GM21528 (cell line): ENCODE results near the gene DISC1.
"Not testable (repeated sequence)": the region's sequence is repeated elsewhere in the genome, so short reads cannot be mapped to it uniquely, and the experiment has no call there.

ENCODE experiments used
- ATAC-seq: cut with Tn5 transposase; IDR thresholded peaks from one replicate; pipeline ENCODE4 v1.9.1; 2021; ENCODE audit warnings: mild to moderate bottlenecking, moderate library complexity; ENCODE audit not compliant: unreplicated experiment, low FRiP score

DISC1 gene

GRCh38 chr1:231605149-231606100 is 21.2 kb upstream of the DISC1 start:
- ATAC-seq = no peak

- no peak for ATAC-seq
Observed at GRCh38 chr1:231606712-231607111, 19.9 kb upstream of the DISC1 start.

- ATAC-seq = no peak
Observed at GRCh38 chr1:231610388-231610787, 16.2 kb upstream of the DISC1 start.

- ATAC-seq = no peak
Observed at GRCh38 chr1:231611111-231611510, 15.5 kb upstream of the DISC1 start.

GRCh38 chr1:231611851-231612250 is 14.7 kb upstream of the DISC1 start:
- ATAC-seq = no peak

- ATAC-seq = peak; percentile 100
Observed at GRCh38 chr1:231612393-231613089, 14.0 kb upstream of the DISC1 start.

- no peak for ATAC-seq
Observed at GRCh38 chr1:231613419-231614349, 12.9 kb upstream of the DISC1 start.

- no peak for ATAC-seq
Observed at GRCh38 chr1:231616667-231617066, 9.9 kb upstream of the DISC1 start.

GRCh38 chr1:231618609-231619256 is 7.9 kb upstream of the DISC1 start:
- no peak for ATAC-seq

- no peak for ATAC-seq
Observed at GRCh38 chr1:231619257-231619634, 7.3 kb upstream of the DISC1 start.

GRCh38 chr1:231625042-231625441 is 1.5 kb upstream of the DISC1 start:
- not testable (repeated sequence) for ATAC-seq

- no peak for ATAC-seq
Observed at GRCh38 chr1:231625975-231626534, 535 bp upstream of the DISC1 start.

- ATAC-seq = peak; percentile 66
Observed at GRCh38 chr1:231626951-231627614, 493 bp downstream of the DISC1 start.

GRCh38 chr1:231628207-231628876 is 1.8 kb downstream of the DISC1 start:
- ATAC-seq = no peak

GRCh38 chr1:231629132-231629531 is 2.5 kb downstream of the DISC1 start:
- no peak for ATAC-seq

GRCh38 chr1:231630558-231631205 is 4.1 kb downstream of the DISC1 start:
- ATAC-seq = no peak

GRCh38 chr1:231631717-231632116 is 5.1 kb downstream of the DISC1 start:
- ATAC-seq = no peak

- ATAC-seq = no peak
Observed at GRCh38 chr1:231632119-231632518, 5.5 kb downstream of the DISC1 start.
